NB4 (cell line): Measurements from ENCODE around the gene FAM237B.

Source experiments
- TF ChIP-seq, protein P1 (sequence below): IDR thresholded peaks from one replicate; pipeline ENCODE4 v1.5.1; 2012; ENCODE audit warnings: low read depth, low read length
- TF ChIP-seq, protein P2 (sequence below): IDR thresholded peaks from 2 replicates; pipeline ENCODE4 v1.6.1; 2011; ENCODE audit warnings: low read depth, low read length

DNA sequence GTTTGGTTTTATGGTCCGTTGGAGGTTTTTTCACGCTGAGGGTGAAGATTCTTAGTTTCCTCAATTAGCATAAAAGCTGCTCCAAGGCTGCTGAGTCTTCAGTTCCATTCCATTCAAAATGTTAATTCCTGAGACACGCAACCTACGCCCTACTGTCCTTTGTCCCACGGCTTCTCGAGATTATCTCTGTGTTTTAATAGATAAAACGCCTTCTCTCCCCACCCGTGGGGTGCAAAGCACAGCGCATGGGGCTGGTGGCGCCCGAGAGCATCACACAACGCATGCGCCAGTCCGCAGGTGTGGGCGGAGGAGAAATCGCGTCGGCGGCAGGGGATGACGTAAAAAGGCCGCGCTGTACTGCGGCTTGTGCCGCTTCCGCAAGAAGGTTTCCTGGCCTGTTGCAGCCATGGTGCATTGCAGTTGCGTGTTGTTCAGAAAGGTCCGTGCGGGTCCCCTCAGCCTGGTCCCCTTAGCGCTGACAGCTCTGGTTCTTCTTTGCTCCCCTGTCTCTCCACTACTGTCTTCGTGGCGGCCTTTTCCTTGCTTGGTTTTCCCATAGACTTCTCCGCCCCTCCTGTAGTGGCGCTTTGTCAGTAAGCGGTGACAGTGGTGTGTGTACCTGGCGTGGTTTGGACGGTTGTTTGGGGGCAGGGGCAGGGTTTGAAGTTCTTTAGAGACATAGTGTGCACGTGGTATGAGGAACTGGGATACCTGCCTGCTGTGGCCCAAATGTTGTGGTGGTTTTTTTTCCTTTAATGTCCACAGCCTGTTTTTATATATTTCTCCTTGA is 25.4 kb upstream of the FAM237B start, which contains the start of gene GTPBP10:
- TF ChIP-seq, protein P1, sequence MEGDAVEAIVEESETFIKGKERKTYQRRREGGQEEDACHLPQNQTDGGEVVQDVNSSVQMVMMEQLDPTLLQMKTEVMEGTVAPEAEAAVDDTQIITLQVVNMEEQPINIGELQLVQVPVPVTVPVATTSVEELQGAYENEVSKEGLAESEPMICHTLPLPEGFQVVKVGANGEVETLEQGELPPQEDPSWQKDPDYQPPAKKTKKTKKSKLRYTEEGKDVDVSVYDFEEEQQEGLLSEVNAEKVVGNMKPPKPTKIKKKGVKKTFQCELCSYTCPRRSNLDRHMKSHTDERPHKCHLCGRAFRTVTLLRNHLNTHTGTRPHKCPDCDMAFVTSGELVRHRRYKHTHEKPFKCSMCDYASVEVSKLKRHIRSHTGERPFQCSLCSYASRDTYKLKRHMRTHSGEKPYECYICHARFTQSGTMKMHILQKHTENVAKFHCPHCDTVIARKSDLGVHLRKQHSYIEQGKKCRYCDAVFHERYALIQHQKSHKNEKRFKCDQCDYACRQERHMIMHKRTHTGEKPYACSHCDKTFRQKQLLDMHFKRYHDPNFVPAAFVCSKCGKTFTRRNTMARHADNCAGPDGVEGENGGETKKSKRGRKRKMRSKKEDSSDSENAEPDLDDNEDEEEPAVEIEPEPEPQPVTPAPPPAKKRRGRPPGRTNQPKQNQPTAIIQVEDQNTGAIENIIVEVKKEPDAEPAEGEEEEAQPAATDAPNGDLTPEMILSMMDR = peak; percentile 72
- TF ChIP-seq, protein P2, sequence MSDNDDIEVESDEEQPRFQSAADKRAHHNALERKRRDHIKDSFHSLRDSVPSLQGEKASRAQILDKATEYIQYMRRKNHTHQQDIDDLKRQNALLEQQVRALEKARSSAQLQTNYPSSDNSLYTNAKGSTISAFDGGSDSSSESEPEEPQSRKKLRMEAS = peak; percentile 85
